ENCODE data around the gene SUPT6H. TPM values are rescaled to one million over a fixed set of nuclear protein-coding genes. Genes with fewer than 3 reads are reported as not detected.

Gene SUPT6H
- total RNA-seq, 2 experiments from 2014 or later, result 33.7 to 76.5 TPM

- intact Hi-C loops (cut with micrococcal nuclease; ENCODE audit: unreplicated experiment), result no loop called here
These were observed 85.2 kb downstream of the SUPT6H start for GRCh38 chr17:28747051-28747691.

GRCh38 chr17:28747801-28748750 lies 86.1 kb downstream of the SUPT6H start:
- no peak for DNase-seq (ENCODE audit: low spot score)
- Histone ChIP-seq H3K79me2 (ENCODE audit: insufficient read depth, low read depth, low read length) (peaks cover 39% of the 10 kb centered on the region), H3K4me3 (ENCODE audit: low read depth, low read length, poor library complexity, severe bottlenecking) (no peak overlapping the region), H2AFZ (ENCODE audit: low read length) (no peak overlapping the region), H4K20me1 (ENCODE audit: insufficient read depth, low read length) (peaks cover 30% of the 10 kb centered on the region), H3K27ac (ENCODE audit: low read depth, low read length, poor library complexity, severe bottlenecking) (no peak overlapping the region), H3K9me3 (ENCODE audit: low read length) (no peaks in the 10 kb centered on the region), H3K4me1 (ENCODE audit: insufficient read depth, low read length, poor library complexity, severe bottlenecking) (peaks cover 40% of the 10 kb centered on the region), H3K9me2 (ENCODE audit: insufficient read depth, low read length) (no peaks in the 10 kb centered on the region), H3K4me2 (ENCODE audit: low read length) (peak overlapping the region; percentile 96; the same call in 1 of the 2 replicates), H3K36me3 (ENCODE audit: insufficient read depth, low read length) (peaks cover 83% of the 10 kb centered on the region)
- ChIA-PET POLR2A (interaction anchor here (0.6 to 1.6 kb wide), 2 partner anchors 20 to 985 kb away, joined by 4 to 12 read pairs; no protein-coding TSS in a partner anchor), CTCF (ENCODE audit: unreplicated experiment) (interaction anchor here (1.1 to 3.3 kb wide), 2 partner anchors 20 to 38 kb away, joined by 3 to 27 read pairs; partner anchors contain the start of genes NEK8 and TLCD1)
- 0 out of 2 replicates have a peak, but pooled peaks have one; percentile 21 for TF ChIP-seq CTCF (conservative IDR thresholded peaks at IDR 0.05; ENCODE audit: low read length)
- no peak for TF ChIP-seq EZH2phosphoT487 (IDR thresholded peaks at IDR 0.05; ENCODE audit: borderline replicate concordance, low read depth, low read length)
- intact Hi-C loops (cut with micrococcal nuclease; ENCODE audit: unreplicated experiment), result no loop called here
- no TSS peak for BruUV-seq (replicated peaks)

More at GRCh38 chr17:28747051-28747691, 85.2 kb downstream of the SUPT6H start:
- ChIA-PET POLR2A (interaction anchor here (1.6 kb wide), 1 partner anchor 19 kb away, joined by 12 read pairs; no protein-coding TSS in a partner anchor), CTCF (ENCODE audit: unreplicated experiment) (interaction anchor here (3.5 kb wide), 1 partner anchor 20 kb away, joined by 18 read pairs; the partner anchor contains the start of gene TLCD1)
- Histone ChIP-seq H3K4me1 (ENCODE audit: insufficient read depth, low read length, poor library complexity, severe bottlenecking) (peaks cover 49% of the 10 kb centered on the region), H3K4me3 (ENCODE audit: low read depth, low read length, poor library complexity, severe bottlenecking) (peak overlapping the region; percentile 98), H3K4me2 (ENCODE audit: low read length) (peak overlapping the region; percentile 96), H2AFZ (ENCODE audit: low read length) (no peak overlapping the region), H3K79me2 (ENCODE audit: insufficient read depth, low read depth, low read length) (peaks cover 39% of the 10 kb centered on the region), H3K9me2 (ENCODE audit: insufficient read depth, low read length) (no peaks in the 10 kb centered on the region), H3K36me3 (ENCODE audit: insufficient read depth, low read length) (peaks cover 78% of the 10 kb centered on the region), H3K27ac (ENCODE audit: low read depth, low read length, poor library complexity, severe bottlenecking) (peak overlapping the region; percentile 95), H4K20me1 (ENCODE audit: insufficient read depth, low read length) (peaks cover 30% of the 10 kb centered on the region), H3K9me3 (ENCODE audit: low read length) (no peaks in the 10 kb centered on the region)
- TF ChIP-seq EZH2phosphoT487 (IDR thresholded peaks at IDR 0.05; ENCODE audit: borderline replicate concordance, low read depth, low read length) (no peak), CTCF (conservative IDR thresholded peaks at IDR 0.05; ENCODE audit: low read length) (no peak)
- no peak for DNase-seq (ENCODE audit: low spot score)
- BruUV-seq (replicated peaks), result no TSS peak

All from OCI-LY7 (cell line).